HUES64 (cell line): ENCODE results near the gene CDCA5.

Experiments
- H3K27ac ChIP-seq: 2 replicates; pipeline ENCODE4 v1.7.0; 2013; ENCODE audit warnings: low read depth, low read length, inconsistent platforms
- H3K27me3 ChIP-seq: 2 replicates; pipeline ENCODE4 v1.6.1; 2013; ENCODE audit warnings: mild to moderate bottlenecking, low read length; ENCODE audit not compliant: insufficient read depth
- H3K36me3 ChIP-seq: 2 replicates; pipeline ENCODE4 v1.6.1; 2013; ENCODE audit warnings: mild to moderate bottlenecking, low read length; ENCODE audit not compliant: insufficient read depth
- H3K4me1 ChIP-seq: 2 replicates; pipeline ENCODE4 v1.6.1; 2013; ENCODE audit warnings: mild to moderate bottlenecking, low read length, moderate library complexity; ENCODE audit not compliant: insufficient read depth
- H3K4me3 ChIP-seq: 2 replicates; pipeline ENCODE4 v1.5.1; 2013; ENCODE audit warnings: mild to moderate bottlenecking, low read length, moderate library complexity
- H3K9ac ChIP-seq: 2 replicates; pipeline ENCODE4 v1.6.1; 2013; ENCODE audit warnings: mild to moderate bottlenecking, low read depth, low read length
- H3K9me3 ChIP-seq: 2 replicates; pipeline ENCODE4 v1.6.1; 2013; ENCODE audit warnings: low read depth, low read length; ENCODE audit not compliant: insufficient read depth
- WGBS: fragments of 150-250, 120-280 bp; methylation state at CpG from one replicate; pipeline ENCODE4 v1.1.7; 2013; ENCODE audit warnings: missing lambda C conversion rate; 5-methylcytosine and 5-hydroxymethylcytosine counted together

CDCA5 gene

DNA sequence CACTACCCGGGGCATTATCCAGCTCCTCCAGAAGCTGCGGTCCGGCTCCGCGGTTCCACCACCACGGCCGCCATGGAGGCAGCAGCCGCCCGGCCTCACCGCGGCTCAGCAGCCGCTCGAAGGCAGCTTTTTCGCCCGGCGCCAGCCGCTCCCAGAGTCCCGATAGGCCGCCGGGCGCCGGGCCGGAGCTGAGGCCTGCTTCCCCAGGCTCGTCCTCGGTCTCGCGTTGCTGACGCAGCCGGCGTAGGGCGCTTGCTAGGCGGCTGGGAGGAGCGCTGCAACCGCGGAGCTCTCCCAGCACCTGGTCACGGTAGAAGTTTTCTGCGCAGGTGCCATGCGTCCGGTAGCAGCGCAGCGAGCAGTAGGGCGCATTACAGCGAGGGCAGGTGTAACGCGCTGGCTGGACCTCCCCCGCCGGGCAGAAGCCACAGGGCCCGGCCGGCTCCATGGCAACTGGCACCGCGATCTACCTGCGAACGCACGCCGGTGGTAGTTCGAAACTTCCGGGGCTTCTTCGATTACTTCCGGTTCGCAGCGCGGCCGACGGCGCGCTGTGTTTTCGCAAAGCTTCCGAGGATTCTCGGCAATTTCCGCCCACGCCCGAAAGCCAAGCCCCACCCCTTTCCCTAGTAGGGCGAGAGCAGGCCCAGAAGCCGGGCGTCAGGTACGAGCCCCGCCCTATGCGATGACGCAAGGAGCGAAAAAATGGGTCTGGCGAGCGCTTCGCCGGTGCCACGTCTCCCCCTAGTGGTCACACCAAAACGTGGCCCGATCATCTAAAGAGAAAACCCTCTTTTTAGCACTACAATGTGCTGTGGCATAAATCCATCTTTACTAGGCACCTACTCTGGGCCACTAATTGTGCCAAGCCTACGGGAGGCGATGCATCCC lies 33.6 kb upstream of the CDCA5 start, which contains the start of gene ZNHIT2:
TSS of gene ZNHIT2 (minus strand) at position 496 of the 891 bp plus-strand sequence. CDS start at position 448, 48 bp downstream.
- Histone ChIP-seq H3K4me3 (peak within 1 kb of the TSS; percentile 86), H3K36me3 (peaks cover 48% of the 10 kb centered on the region), H3K9me3 (no peaks in the 10 kb centered on the region), H3K27ac (peak within 1 kb of the TSS; percentile 94), H3K27me3 (no peaks in the 10 kb centered on the region), H3K4me1 (peaks cover 7% of the 10 kb centered on the region), H3K9ac (peak within 1 kb of the TSS; percentile 94)
- under 1% methylated on average over 89 of the region's 89 CpGs for WGBS

DNA sequence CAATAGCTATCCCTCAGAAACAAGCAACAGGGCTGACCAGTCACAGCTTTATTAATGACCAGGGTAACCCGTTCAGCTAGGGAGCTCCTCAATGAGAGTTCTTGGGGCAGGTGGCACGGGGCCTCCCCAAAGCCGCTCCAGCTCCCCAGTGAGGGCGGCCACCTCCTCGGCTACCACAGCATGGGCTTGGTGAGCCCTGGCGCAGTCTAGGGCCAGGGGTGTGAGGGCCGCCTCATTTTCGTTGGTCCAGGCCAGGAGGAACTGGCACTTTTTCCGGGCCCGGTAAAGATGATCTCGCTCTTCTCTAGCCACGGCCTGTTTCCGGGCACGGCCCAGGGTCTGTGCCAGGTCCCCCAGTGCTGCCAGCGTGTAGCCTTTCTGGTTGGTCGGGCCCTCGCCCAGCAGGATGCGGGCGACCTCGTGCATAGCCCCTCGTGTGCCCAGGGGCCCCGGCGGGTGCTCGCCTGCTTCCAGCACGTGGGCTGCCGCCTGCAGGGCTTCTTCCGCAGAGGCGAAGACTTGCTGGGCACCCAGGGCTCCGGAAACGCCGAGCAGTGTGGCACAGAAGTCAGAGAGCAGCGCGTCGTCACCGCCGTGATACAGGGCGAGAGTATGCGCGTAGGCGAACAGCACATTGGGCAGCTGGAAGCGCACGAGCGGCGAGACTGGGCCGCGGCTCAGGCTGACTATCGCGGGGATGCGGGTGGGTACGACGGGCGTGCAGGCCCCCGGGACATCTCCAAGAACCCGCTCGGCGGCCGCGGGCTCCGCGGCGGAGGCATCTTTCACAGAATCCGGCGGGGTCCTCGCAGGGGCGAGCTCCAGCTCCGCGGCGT lies 32.7 kb upstream of the CDCA5 start:
- H3K36me3 ChIP-seq, result peaks cover 48% of the 10 kb centered on the region
- no peaks in the 10 kb centered on the region for H3K27me3 ChIP-seq
- peak overlapping the region; percentile 94 for H3K27ac ChIP-seq
- H3K4me1 ChIP-seq, result peaks cover 7% of the 10 kb centered on the region
- H3K9me3 ChIP-seq, result no peaks in the 10 kb centered on the region
- peak overlapping the region; percentile 94 for H3K9ac ChIP-seq
- 32% methylated on average over 68 of the region's 68 CpGs for WGBS
- peak overlapping the region; percentile 86 for H3K4me3 ChIP-seq

DNA sequence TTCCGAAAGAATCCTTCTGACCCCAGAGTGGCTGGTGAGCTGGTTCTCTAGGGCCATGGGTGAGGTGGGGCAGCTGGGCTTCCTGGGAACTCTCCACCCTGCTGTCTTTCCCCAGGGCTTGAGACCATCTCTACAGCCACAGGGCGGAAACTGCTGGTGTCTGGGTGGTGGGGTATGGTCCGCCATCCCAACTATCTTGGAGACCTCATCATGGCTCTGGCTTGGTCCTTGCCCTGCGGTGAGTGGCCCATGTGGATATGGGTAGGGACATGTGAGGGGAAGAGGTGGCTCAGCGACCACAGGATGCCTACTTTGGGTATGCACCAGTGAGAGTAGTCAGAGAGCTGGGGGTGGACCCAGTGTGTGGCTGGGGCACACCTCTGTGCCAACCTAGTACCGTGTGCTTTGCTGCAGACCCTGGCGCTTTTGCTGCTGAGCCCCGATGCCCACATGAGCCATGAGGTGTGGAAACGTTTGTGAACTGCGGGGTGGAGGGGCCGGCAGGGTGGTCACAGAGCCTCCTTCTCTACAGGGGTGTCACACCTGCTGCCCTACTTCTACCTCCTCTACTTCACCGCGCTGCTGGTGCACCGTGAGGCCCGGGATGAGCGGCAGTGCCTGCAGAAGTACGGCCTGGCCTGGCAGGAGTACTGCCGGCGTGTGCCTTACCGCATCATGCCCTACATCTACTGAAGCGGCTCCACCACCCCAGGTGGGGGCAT lies 31.7 kb upstream of the CDCA5 start:
- Histone ChIP-seq H3K9me3 (no peaks in the 10 kb centered on the region), H3K9ac (0 out of 2 replicates have a peak overlapping the region, but pooled peaks have one; percentile 94), H3K27ac (no peak overlapping the region), H3K4me1 (peaks cover 5% of the 10 kb centered on the region; the same call in 1 of the 2 replicates), H3K36me3 (peaks cover 39% of the 10 kb centered on the region), H3K27me3 (no peaks in the 10 kb centered on the region), H3K4me3 (no peak overlapping the region)
- WGBS, result 97% methylated on average over 21 of the region's 21 CpGs

DNA sequence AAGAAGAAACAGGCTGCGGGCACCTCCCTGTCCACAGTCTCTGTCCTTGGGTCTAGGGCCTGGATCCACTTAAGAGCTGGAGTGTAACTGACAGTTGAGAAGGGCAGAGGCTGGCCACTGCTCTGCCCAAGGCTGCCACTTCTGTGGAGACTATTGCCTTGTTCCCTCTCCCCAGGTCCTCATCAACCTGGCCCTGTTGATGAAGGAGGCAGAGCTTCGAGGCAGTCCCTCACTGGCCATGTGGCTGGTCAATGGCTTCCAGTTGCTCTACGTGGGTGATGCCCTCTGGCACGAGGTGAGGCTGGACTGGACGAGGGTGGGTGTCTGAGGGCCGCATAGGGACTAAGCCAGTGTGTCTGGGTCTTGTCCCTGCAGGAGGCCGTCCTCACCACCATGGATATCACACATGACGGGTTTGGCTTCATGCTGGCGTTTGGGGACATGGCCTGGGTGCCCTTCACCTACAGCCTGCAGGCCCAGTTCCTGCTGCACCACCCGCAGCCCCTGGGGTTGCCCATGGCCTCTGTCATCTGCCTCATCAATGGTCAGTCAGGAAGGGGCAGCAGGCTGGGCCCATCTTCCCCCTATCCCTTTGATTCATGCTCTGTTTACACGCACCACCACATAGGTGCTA lies 30.8 kb upstream of the CDCA5 start:
- Histone ChIP-seq H3K27ac (no peak overlapping the region), H3K27me3 (no peaks in the 10 kb centered on the region), H3K4me3 (no peak overlapping the region), H3K9ac (no peak overlapping the region), H3K36me3 (peaks cover 31% of the 10 kb centered on the region), H3K4me1 (peaks cover 7% of the 10 kb centered on the region; the same call in 1 of the 2 replicates), H3K9me3 (no peaks in the 10 kb centered on the region)
- WGBS, result 94% methylated on average over 11 of the region's 11 CpGs

DNA sequence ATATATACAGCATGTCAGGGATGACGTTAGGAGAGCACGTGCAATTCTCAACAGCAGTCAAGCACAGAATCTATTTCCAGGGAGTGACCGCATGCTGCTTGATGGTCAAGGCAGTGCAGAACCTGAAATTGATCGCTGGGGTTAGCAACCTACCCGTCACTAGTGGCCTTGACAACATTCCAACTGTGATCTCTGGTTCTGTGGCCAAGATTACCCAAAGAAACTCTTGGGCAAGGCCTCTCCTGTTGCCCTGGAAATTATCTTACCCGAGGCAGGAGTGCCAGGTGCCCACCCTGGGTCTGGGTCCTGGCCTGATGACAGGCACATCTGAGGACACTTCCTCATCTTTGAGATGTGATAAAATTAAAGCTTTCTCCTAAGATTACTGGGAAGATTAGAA lies 30.0 kb upstream of the CDCA5 start:
- H3K4me3 ChIP-seq, result 0 out of 2 replicates have a peak overlapping the region, but pooled peaks have one; percentile 90
- H3K36me3 ChIP-seq, result peaks cover 28% of the 10 kb centered on the region
- H3K9ac ChIP-seq, result no peak overlapping the region
- no peaks in the 10 kb centered on the region for H3K27me3 ChIP-seq
- H3K4me1 ChIP-seq, result peaks cover 7% of the 10 kb centered on the region; the same call in 1 of the 2 replicates
- H3K27ac ChIP-seq, result no peak overlapping the region
- WGBS, result 94% methylated on average over 6 of the region's 6 CpGs
- H3K9me3 ChIP-seq, result no peaks in the 10 kb centered on the region

DNA sequence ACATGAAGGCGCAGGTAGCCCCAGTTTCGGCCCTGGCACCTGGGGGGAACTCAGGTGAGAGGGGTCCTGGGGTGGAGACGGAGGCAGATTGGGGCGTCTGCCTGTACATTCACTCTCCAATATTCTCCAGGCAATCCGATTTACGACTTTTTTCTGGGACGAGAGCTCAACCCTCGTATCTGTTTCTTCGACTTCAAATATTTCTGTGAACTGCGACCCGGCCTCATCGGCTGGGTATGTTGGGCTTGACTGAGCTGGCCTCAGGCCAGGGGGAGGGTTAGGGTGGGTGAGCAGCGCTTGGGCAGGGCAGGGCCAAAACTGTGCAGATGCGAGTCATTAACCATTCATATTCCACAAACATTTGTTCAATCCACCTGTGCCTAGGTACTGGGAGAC lies 29.5 kb upstream of the CDCA5 start:
- Histone ChIP-seq H3K27ac (no peak overlapping the region), H3K9me3 (no peaks in the 10 kb centered on the region), H3K27me3 (no peaks in the 10 kb centered on the region), H3K4me1 (peaks cover 7% of the 10 kb centered on the region; the same call in 1 of the 2 replicates), H3K4me3 (peak overlapping the region; percentile 90), H3K36me3 (peaks cover 23% of the 10 kb centered on the region), H3K9ac (peak overlapping the region; percentile 37; the same call in 1 of the 2 replicates)
- 65% methylated on average over 11 of the region's 14 CpGs for WGBS

DNA sequence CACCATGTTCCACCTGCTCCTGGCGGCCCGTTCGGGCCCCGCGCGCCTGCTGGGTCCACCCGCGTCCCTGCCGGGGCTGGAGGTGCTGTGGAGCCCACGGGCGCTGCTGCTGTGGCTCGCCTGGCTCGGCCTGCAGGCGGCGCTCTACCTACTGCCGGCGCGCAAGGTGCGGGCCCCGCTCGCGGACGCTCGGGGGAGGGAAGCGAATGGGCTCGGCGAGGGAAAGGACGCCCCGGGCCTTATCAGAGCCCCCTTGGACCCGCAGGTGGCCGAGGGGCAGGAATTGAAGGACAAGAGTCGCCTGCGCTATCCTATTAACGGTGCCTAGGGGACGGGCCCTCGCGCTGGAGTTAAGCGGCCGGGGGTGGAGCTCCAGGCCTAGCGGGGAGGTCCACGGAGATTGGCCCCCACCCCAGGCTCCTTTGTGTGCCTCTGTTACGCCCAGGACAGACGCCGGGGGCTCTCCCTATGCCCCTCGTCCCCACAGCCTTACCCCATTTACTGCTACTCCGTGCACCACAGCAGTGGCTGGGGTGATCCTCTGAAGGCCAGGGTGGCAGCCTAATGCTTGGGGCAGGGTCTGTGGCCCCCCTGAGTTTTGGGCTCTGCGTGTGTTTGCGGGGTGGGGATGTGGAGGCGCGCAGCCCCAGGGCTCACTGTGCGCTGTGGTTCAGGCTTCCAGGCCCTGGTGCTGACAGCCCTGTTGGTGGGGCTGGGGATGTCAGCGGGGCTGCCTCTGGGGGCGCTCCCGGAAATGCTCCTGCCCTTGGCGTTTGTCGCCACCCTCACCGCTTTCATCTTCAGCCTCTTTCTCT lies 28.9 kb upstream of the CDCA5 start:
- H3K9ac ChIP-seq, result peak overlapping the region; percentile 85
- H3K4me3 ChIP-seq, result peak overlapping the region; percentile 90
- H3K27me3 ChIP-seq, result no peaks in the 10 kb centered on the region
- no peaks in the 10 kb centered on the region for H3K9me3 ChIP-seq
- H3K27ac ChIP-seq, result peak overlapping the region; percentile 84; the same call in 1 of the 2 replicates
- peaks cover 22% of the 10 kb centered on the region for H3K36me3 ChIP-seq
- WGBS, result 3% methylated on average over 57 of the region's 57 CpGs
- H3K4me1 ChIP-seq, result peaks cover 7% of the 10 kb centered on the region; the same call in 1 of the 2 replicates

DNA sequence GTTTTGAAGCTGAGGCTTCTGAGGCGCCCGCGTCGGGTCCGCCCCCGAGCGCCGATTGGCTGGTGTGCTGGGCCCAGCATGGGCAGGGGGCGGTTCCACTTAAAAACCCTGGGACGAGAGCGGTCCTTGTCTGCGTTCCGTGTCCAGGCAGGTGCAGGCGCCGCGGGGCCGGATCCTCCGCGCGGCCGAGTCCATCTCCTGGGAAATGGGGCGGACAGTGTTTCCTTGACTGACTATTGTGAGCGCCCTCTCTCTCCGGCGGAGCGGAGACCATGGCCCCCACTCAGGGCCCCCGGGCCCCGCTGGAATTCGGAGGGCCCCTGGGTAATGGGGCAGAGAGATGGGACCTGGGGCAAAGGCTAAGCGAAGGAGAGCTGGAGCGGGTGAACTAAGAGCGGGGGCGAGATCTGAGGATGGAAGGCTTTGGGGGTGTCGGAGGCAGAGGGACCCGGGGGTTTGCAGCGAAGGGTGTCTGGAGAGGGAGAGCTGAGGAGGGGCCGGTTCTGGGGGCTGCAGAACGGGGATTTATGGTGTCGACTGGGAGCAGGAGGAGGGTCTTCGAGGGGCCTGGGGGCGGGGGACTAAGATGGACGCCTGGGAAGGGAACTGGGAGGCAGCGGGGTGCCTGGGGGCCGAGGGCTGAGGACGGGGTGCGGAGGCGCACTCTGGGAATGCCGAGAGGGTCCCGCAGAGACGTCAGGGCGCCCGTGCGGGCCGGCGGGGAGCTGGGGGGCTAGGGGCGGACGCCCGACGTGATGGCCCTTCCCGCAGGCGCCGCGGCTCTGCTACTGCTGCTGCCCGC lies 28.1 kb upstream of the CDCA5 start, which contains the start of gene TM7SF2:
TSS of gene TM7SF2 (plus strand) at position 129 of the 802 bp plus-strand sequence. CDS start at position 273, 144 bp downstream.
- peaks cover 22% of the 10 kb centered on the region for H3K36me3 ChIP-seq
- peak within 1 kb of the TSS; percentile 84 for H3K27ac ChIP-seq
- peak within 1 kb of the TSS; percentile 85 for H3K9ac ChIP-seq
- WGBS, result under 1% methylated on average over 64 of the region's 64 CpGs
- no peaks in the 10 kb centered on the region for H3K27me3 ChIP-seq
- peak within 1 kb of the TSS; percentile 90 for H3K4me3 ChIP-seq
- H3K4me1 ChIP-seq, result peaks cover 7% of the 10 kb centered on the region; the same call in 1 of the 2 replicates
- no peaks in the 10 kb centered on the region for H3K9me3 ChIP-seq

DNA sequence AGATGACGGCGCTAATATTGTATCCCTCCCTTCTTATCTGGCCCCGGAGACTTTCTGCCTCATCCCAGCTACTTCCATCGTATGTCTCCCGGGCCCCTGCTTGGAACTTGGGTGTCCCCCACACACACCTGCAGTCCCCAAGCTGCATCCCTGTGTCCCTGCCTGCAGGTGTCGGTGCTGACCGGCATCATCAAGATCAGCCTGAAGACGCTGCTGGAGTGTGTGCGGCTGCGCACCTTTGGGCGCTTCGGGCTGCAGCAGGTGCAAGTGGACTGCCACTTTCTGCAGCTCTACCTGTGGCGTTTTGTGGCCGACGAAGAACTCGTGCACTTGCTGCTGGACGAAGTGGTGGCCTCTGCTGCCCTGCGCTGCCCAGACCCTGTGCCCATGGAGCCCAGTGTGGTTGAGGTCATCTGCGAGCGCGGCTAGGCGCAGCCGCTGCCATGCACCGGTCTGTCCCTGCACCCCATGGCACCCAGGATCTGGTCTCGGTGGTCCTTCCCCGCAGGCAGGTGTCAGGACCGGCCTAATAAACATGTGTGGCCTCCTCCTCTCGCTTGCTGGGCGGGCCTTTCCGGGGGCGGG lies 27.4 kb upstream of the CDCA5 start:
- Histone ChIP-seq H3K9ac (no peak overlapping the region), H3K27ac (no peak overlapping the region), H3K4me3 (peak overlapping the region; percentile 25)

More for the DNA sequence above, 27.4 kb upstream of the CDCA5 start:
- H3K36me3 ChIP-seq, result peaks cover 22% of the 10 kb centered on the region
- no peaks in the 10 kb centered on the region for H3K27me3 ChIP-seq
- H3K4me1 ChIP-seq, result peaks cover 7% of the 10 kb centered on the region; the same call in 1 of the 2 replicates
- H3K9me3 ChIP-seq, result no peaks in the 10 kb centered on the region
- 64% methylated on average over 31 of the region's 31 CpGs for WGBS
